Peyer's patch (tissue), 4 donors: ENCODE results near the gene STX3. TPM values are rescaled to one million over a fixed set of nuclear protein-coding genes. Genes with fewer than 3 reads are reported as not detected.

Experiments
- DNase-seq, 3 donors: peaks; one replicate each; pipeline ENCODE4 v3.0.0-alpha.2; 2017 to 2019
- H3K27ac ChIP-seq, 4 donors: fragments of 200-600 bp; sonication (generic); one replicate each; pipeline ENCODE4 v1.5.1; 2016 to 2019
- H3K27me3 ChIP-seq, 2 donors: fragments of 200-600 bp; sonication (generic); one replicate each; pipeline ENCODE4 v1.5.1; 2019
- H3K36me3 ChIP-seq, 3 donors: fragments of 200-600 bp; sonication (generic); one replicate each; pipeline ENCODE4 v1.5.1; 2016 to 2019
- H3K4me1 ChIP-seq, 4 donors: fragments of 200-600 bp; sonication (generic); one replicate each; pipeline ENCODE4 v1.5.1; 2016 to 2019
- H3K4me3 ChIP-seq, 4 donors: fragments of 200-600 bp; sonication (generic); 1 replicate in 3 of 4; 2 replicates in 1 of 4; pipeline ENCODE4 v1.5.1; 2016 to 2019; ENCODE audit warnings: mild to moderate bottlenecking in 1 of 4
- H3K9me3 ChIP-seq, 4 donors: fragments of 200-600 bp; sonication (generic); one replicate each; pipeline ENCODE4 v1.5.1; 2016 to 2019; ENCODE audit warnings: mild to moderate bottlenecking in 1 of 4
- POLR2A ChIP-seq, 2 donors: fragments of 450-650 bp; IDR thresholded peaks; one replicate each; pipeline ENCODE4 v1.5.1; 2017; ENCODE audit warnings: antibody characterized with exemption in 2 of 2, mild to moderate bottlenecking in 2 of 2, moderate library complexity in 2 of 2
- total RNA-seq, 4 donors: library from RNA; depleted of rRNA; stranded (reverse); fragments of >200 nt; gene quantifications; one replicate each; pipeline ENCODE4 v1.1.0, GENCODE V29; 2016
- TF ChIP-seq, protein P1 (sequence below), 6 experiments: fragments of 450-650 bp in 4 of 6; fragments of 200-600 bp in 2 of 6; sonication (generic) in 1 of 6; IDR thresholded peaks; one replicate each; pipeline ENCODE4 v1.5.1; 2017 to 2019; ENCODE audit warnings: antibody characterized with exemption in 6 of 6, mild to moderate bottlenecking in 3 of 6, moderate library complexity in 1 of 6

STX3 gene
- total RNA-seq, 4 donors from 2014 or later, result 77.7 to 167 (median 121) TPM

DNA sequence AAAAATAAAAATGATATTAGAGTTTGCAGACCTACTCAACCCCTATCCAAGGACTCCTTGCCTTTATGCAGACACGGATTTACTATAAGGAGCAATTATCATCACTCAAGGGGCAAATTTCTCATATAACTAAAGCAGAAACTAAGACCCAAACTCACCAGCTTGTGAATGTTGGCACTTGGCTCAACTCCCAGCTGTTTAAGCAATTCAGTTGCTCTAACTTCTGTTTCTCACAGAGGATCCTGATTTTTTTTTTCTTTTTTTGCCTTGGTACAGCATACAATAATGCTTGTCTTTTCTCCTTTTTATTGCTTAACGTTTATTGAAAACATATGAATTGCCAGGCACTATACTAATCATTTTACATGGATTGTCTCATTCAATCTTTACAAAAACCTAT lies 99.7 kb downstream of the STX3 start:
- no peaks in the 10 kb centered on the region for H3K4me1 ChIP-seq
- no peaks in the 10 kb centered on the region for H3K9me3 ChIP-seq
- no peaks in the 10 kb centered on the region for H3K27me3 ChIP-seq
- no peaks in the 10 kb centered on the region for H3K36me3 ChIP-seq
- no peak overlapping the region for H3K4me3 ChIP-seq
- DNase-seq, result no peak
- no peak for TF ChIP-seq POLR2A (IDR thresholded peaks at IDR 0.05)
- TF ChIP-seq, protein P1, sequence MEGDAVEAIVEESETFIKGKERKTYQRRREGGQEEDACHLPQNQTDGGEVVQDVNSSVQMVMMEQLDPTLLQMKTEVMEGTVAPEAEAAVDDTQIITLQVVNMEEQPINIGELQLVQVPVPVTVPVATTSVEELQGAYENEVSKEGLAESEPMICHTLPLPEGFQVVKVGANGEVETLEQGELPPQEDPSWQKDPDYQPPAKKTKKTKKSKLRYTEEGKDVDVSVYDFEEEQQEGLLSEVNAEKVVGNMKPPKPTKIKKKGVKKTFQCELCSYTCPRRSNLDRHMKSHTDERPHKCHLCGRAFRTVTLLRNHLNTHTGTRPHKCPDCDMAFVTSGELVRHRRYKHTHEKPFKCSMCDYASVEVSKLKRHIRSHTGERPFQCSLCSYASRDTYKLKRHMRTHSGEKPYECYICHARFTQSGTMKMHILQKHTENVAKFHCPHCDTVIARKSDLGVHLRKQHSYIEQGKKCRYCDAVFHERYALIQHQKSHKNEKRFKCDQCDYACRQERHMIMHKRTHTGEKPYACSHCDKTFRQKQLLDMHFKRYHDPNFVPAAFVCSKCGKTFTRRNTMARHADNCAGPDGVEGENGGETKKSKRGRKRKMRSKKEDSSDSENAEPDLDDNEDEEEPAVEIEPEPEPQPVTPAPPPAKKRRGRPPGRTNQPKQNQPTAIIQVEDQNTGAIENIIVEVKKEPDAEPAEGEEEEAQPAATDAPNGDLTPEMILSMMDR (IDR thresholded peaks at IDR 0.05), result no peak
- no peak overlapping the region for H3K27ac ChIP-seq

Other genes starting within 250 kb of the STX3 start
- not detected for gene OR4D9, start 243.8 kb upstream of the STX3 start, total RNA-seq
- 100 to 1,000 TPM in 1 of 4 donors, 10 to 100 TPM in 3; 53.8 to 106 (median 58.7) TPM for gene OSBP, start 139.6 kb upstream of the STX3 start, total RNA-seq
- gene PATL1, start 86.3 kb upstream of the STX3 start, total RNA-seq, result 10 to 100 TPM; 19.0 to 25.6 (median 22.9) TPM
- gene OR10V1, start 41.5 kb upstream of the STX3 start, total RNA-seq, result not detected
- 10 to 100 TPM; 25.9 to 80.9 (median 46.0) TPM for gene MRPL16, start 55.4 kb downstream of the STX3 start, total RNA-seq
- gene CBLIF, start 90.1 kb downstream of the STX3 start, total RNA-seq, result not detected
- gene TCN1, start 111.1 kb downstream of the STX3 start, total RNA-seq, result not detected
- gene OOSP3, start 123.4 kb downstream of the STX3 start, total RNA-seq, result not detected
- gene OOSP1, start 183.1 kb downstream of the STX3 start, total RNA-seq, result not detected
- gene OOSP4A, start 208.7 kb downstream of the STX3 start, total RNA-seq, result not detected